ENCODE measurements around the gene AHDC1.

Gene AHDC1

DNA sequence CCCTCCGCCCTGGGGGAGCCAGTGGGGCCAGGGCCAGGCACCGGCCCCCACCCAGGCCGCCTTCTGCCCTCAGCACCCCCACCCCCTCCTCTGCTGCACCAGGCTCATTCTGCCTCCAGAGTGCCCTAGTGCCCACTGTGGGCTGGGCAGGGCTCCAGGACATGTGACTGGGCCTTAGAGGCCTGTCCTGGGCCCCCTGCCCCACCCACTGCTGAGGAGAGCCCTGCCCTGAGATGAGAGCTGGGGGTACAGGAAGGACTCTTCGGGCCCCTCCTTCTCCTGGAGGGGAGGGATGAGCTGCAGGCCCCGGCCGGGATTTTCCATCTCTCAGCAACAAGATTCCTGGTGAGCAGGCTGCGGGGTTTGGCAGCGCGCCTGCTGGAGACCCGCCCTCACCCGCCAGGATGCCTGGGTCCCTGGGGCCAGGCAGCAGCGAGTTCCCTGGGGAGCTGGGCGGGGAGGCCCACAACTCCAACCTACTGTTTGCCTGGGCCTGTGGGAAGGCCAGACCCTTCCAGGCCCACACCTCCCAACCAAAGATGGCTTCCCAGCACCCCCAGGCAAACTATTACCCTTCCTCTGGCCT is 14.0 kb downstream of the AHDC1 start:
- no peak overlapping the region for H3K4me3 ChIP-seq (ENCODE audit: low read depth, low read length)
- TF ChIP-seq, protein P1, sequence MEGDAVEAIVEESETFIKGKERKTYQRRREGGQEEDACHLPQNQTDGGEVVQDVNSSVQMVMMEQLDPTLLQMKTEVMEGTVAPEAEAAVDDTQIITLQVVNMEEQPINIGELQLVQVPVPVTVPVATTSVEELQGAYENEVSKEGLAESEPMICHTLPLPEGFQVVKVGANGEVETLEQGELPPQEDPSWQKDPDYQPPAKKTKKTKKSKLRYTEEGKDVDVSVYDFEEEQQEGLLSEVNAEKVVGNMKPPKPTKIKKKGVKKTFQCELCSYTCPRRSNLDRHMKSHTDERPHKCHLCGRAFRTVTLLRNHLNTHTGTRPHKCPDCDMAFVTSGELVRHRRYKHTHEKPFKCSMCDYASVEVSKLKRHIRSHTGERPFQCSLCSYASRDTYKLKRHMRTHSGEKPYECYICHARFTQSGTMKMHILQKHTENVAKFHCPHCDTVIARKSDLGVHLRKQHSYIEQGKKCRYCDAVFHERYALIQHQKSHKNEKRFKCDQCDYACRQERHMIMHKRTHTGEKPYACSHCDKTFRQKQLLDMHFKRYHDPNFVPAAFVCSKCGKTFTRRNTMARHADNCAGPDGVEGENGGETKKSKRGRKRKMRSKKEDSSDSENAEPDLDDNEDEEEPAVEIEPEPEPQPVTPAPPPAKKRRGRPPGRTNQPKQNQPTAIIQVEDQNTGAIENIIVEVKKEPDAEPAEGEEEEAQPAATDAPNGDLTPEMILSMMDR (IDR thresholded peaks at IDR 0.05; ENCODE audit: low read depth, low read length), result no peak
- no peaks in the 10 kb centered on the region for H3K27me3 ChIP-seq
- peaks cover 31% of the 10 kb centered on the region for H3K4me1 ChIP-seq
- H3K9me3 ChIP-seq, result no peaks in the 10 kb centered on the region
- H3K36me3 ChIP-seq, result no peaks in the 10 kb centered on the region
- DNase-seq, result peak; percentile 84

DNA sequence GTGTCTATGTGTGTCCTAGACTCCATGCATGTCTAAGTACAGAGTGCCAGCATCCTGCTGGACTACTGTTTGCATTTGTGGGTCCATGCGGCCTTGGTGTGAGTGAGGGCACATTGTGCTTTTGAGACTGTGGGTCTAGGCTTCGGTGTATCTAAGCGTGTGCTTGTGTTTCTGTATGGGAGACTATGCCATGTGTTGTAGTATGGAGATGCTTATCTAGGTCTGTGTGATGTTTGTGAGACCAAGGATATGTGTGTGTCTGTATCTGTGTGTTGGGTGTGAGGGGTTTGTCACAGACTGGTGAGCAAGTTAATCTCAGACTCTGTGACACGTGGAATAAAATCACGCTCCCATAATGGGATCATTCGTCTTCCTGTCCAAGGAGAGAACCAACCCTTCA is 14.5 kb downstream of the AHDC1 start:
- Histone ChIP-seq H3K4me3 (ENCODE audit: low read depth, low read length) (no peak overlapping the region), H3K27me3 (no peaks in the 10 kb centered on the region), H3K9me3 (no peaks in the 10 kb centered on the region), H3K36me3 (no peaks in the 10 kb centered on the region), H3K4me1 (peaks cover 29% of the 10 kb centered on the region)
- no peak for DNase-seq
- TF ChIP-seq, protein P1 (IDR thresholded peaks at IDR 0.05; ENCODE audit: low read depth, low read length), result no peak

DNA sequence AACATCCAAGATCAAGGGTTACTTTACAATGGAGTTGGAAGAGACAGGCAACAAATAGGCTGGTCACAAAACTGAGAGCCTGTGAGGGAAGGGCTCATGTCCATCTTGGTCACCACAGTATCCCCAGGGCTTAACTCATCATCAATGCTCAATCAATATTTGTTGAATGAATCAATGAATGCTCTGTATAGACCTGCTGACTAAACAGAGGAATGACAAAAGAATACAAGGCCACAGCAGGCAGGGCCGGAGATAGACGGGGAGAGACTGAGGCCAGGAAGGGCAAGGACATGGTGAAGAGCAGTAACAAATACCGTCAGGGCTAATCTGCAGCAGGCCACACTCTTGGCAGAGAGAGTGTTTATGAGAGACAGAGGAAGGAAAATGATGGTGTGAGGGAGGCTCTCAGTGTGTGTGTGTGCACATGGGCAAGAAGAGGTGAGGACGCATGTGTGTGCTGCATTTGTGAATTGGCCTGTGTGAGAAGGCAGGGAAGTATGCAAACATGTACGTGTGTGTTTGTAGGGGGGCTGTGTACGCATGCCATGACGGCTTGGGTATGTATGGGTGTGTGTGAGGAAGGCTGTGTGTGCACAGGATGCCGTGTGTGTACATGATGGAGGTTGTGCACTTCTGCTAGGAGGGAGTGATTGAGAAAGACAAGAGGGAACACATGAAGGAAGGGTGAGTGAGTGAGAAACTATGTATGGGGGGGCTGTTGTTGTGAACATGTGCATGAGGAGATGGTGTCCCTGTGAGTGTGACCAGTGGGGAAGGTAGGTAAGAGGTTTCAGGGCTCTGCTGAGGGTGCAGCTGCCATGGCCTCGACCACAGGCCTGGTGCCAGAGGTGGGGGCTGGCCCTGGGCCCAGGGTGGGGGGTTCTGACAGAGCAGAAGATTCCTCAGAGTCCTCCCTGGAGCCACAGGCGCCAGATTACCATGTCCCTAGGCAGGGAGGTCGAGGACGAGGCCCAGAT is 15.4 kb downstream of the AHDC1 start:
- Histone ChIP-seq H3K4me1 (peaks cover 23% of the 10 kb centered on the region), H3K9me3 (no peaks in the 10 kb centered on the region), H3K27me3 (no peaks in the 10 kb centered on the region), H3K36me3 (no peaks in the 10 kb centered on the region), H3K4me3 (ENCODE audit: low read depth, low read length) (no peak overlapping the region)
- no peak for DNase-seq
- TF ChIP-seq, protein P1 (IDR thresholded peaks at IDR 0.05; ENCODE audit: low read depth, low read length), result no peak

DNA sequence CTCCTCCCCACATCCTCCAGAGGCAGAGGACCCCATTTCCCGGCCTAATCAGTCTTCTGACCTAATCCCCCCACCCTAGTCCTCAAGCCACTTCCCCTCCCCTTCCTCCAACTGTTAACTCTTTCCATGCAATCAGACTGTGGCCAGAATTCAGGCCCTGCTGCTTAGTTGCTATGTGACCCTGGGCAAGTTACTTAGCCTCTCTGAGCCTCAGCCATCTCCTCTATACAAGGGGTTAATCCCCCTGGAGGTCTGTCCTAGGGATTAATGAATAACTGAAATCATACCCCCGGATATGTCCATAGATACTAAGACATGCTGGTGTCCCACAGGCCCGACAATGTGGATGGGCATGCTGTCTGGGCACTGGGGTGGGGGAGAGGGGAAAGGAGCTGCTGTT is 18.3 kb downstream of the AHDC1 start:
- H3K9me3 ChIP-seq, result no peaks in the 10 kb centered on the region
- H3K4me3 ChIP-seq (ENCODE audit: low read depth, low read length), result no peak overlapping the region
- H3K27me3 ChIP-seq, result no peaks in the 10 kb centered on the region
- no peaks in the 10 kb centered on the region for H3K36me3 ChIP-seq
- no peak for DNase-seq
- TF ChIP-seq, protein P1 (IDR thresholded peaks at IDR 0.05; ENCODE audit: low read depth, low read length), result no peak
- peaks cover 15% of the 10 kb centered on the region for H3K4me1 ChIP-seq

DNA sequence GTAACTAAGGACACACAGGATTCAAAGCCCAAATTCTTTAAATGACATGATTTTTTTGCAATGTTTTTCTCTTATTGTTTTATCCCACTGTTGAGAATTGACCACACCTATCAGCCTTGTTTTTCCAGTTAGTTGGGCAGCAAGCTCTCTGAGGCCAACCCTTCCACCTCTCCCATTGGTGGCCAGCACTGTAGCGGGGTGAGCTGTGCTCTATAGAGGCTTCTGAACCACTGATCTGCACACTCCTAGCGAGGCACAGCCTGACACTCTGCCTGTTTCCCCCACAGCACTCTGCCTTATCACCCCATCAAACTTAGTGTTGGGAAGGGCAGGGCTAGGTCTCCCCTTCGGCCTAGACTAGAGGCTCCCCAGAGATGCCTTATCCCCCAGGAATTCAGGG is 19.5 kb downstream of the AHDC1 start:
- TF ChIP-seq, protein P1 (IDR thresholded peaks at IDR 0.05; ENCODE audit: low read depth, low read length), result no peak
- Histone ChIP-seq H3K36me3 (no peaks in the 10 kb centered on the region), H3K27me3 (no peaks in the 10 kb centered on the region), H3K9me3 (no peaks in the 10 kb centered on the region), H3K4me1 (peaks cover 6% of the 10 kb centered on the region), H3K4me3 (ENCODE audit: low read depth, low read length) (no peak overlapping the region)
- DNase-seq, result no peak

DNA sequence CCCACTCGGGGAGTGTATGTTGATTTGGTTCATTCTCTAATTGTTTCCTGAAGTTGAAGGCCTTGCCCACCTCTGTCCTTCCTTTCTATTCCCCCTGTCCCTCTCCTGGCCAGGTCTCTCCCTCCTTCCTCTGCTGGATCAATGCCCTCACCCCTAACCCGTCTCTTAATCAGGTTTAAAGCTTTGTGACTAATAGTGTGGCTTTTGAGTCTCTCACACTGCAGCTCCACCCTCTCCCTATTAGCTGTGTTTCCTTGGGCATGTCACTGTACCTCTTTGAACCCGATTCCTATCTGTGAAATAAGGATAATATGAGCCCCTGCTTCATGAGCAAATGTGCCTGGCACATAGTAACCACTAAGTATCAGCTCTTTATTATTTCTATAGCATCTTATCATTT is 20.5 kb downstream of the AHDC1 start:
- no peak overlapping the region for H3K4me3 ChIP-seq (ENCODE audit: low read depth, low read length)
- H3K27me3 ChIP-seq, result no peaks in the 10 kb centered on the region
- H3K9me3 ChIP-seq, result no peaks in the 10 kb centered on the region
- DNase-seq, result no peak
- no peaks in the 10 kb centered on the region for H3K4me1 ChIP-seq
- no peaks in the 10 kb centered on the region for H3K36me3 ChIP-seq
- TF ChIP-seq, protein P1 (IDR thresholded peaks at IDR 0.05; ENCODE audit: low read depth, low read length), result no peak

Measured in BE2C (cell line).